Stimulated activated CD4-positive, alpha-beta T cell treated with anti-CD3 and anti-CD28 coated beads, TNF-alpha, amount 100 ng/mL, for 24 hours (primary cell): ENCODE data around the gene BLTP3A.
A peak's percentile ranks its signal among the peaks of the same experiment; 100 is the strongest.
"Not testable (repeated sequence)": the region's sequence is repeated elsewhere in the genome, so short reads cannot be mapped to it uniquely, and the experiment has no call there.

Experiments
- DNase-seq, 3 experiments: peaks; one replicate each; pipeline ENCODE4 v3.0.0-alpha.2; 2020; ENCODE audit warnings: low read depth in 3 of 3

The BLTP3A gene

GRCh38 chr6:34791701-34792604, at the start of gene BLTP3A:
TSS of gene BLTP3A (plus strand) at chr6:34792083. CDS start at chr6:34792251, 168 bp downstream.
- peak; percentile 57 to 71 (median 58) for DNase-seq

GRCh38 chr6:34742094-34742493, 49.8 kb upstream of the BLTP3A start:
- DNase-seq, result no peak

GRCh38 chr6:34743625-34744293, 48.1 kb upstream of the BLTP3A start:
- no peak for DNase-seq

GRCh38 chr6:34744294-34744647, 47.6 kb upstream of the BLTP3A start:
- not testable (repeated sequence) for DNase-seq

GRCh38 chr6:34745277-34746103, 46.4 kb upstream of the BLTP3A start:
- DNase-seq, result no peak

GRCh38 chr6:34746104-34746846, 45.6 kb upstream of the BLTP3A start:
- no peak for DNase-seq

GRCh38 chr6:34748757-34749156, 43.1 kb upstream of the BLTP3A start:
- no peak for DNase-seq

- peak; percentile 2 to 35 (median 13) for DNase-seq
Measured at GRCh38 chr6:34756513-34756856, 35.4 kb upstream of the BLTP3A start.

- DNase-seq, result no peak
Measured at GRCh38 chr6:34757687-34758274, 34.1 kb upstream of the BLTP3A start.

GRCh38 chr6:34760108-34760507, 31.8 kb upstream of the BLTP3A start:
- DNase-seq, result no peak

- DNase-seq, result not testable (repeated sequence)
Measured at GRCh38 chr6:34761681-34762080, 30.2 kb upstream of the BLTP3A start.

- DNase-seq, result no peak
Measured at GRCh38 chr6:34768148-34768547, 23.7 kb upstream of the BLTP3A start.

GRCh38 chr6:34771727-34772126, 20.2 kb upstream of the BLTP3A start:
- DNase-seq, result no peak

- DNase-seq, result no peak
Measured at GRCh38 chr6:34772940-34773339, 18.9 kb upstream of the BLTP3A start.

- DNase-seq, result no peak
Measured at GRCh38 chr6:34773916-34774315, 18.0 kb upstream of the BLTP3A start.

- no peak for DNase-seq
Measured at GRCh38 chr6:34774967-34775366, 16.9 kb upstream of the BLTP3A start.

GRCh38 chr6:34785375-34785774, 6.5 kb upstream of the BLTP3A start:
- DNase-seq, result not testable (repeated sequence)

- not testable (repeated sequence) for DNase-seq
Measured at GRCh38 chr6:34787152-34787551, 4.7 kb upstream of the BLTP3A start.

- DNase-seq, result no peak
Measured at GRCh38 chr6:34788111-34788510, 3.8 kb upstream of the BLTP3A start.

GRCh38 chr6:34791164-34791700, 651 bp upstream of the BLTP3A start:
- peak in 2 of 3 experiments; percentile 11 to 42 for DNase-seq
